DMS153 (cell line): ENCODE results near the gene GRIK5.

Source experiments
- DNase-seq: peaks from one replicate; lab custom pipeline; 2025; lab: John Stamatoyannopoulos, UW

Gene GRIK5

GRCh38 chr19:42095814-42096230 is 25.8 kb upstream of the GRIK5 start:
- DNase-seq = no peak

- no peak for DNase-seq
Observed at GRCh38 chr19:42095142-42095813, 25.3 kb upstream of the GRIK5 start.

GRCh38 chr19:42093926-42094325 is 23.9 kb upstream of the GRIK5 start:
- DNase-seq = no peak

GRCh38 chr19:42093505-42093904 is 23.5 kb upstream of the GRIK5 start:
- no peak for DNase-seq

GRCh38 chr19:42092350-42092749 is 22.3 kb upstream of the GRIK5 start:
- peak; percentile 93 for DNase-seq

- peak; percentile 60 for DNase-seq
Observed at GRCh38 chr19:42091742-42092141, 21.7 kb upstream of the GRIK5 start.

GRCh38 chr19:42091300-42091699 is 21.3 kb upstream of the GRIK5 start:
- DNase-seq = no peak

GRCh38 chr19:42090672-42091071 is 20.7 kb upstream of the GRIK5 start:
- no peak for DNase-seq

GRCh38 chr19:42089772-42090171 is 19.8 kb upstream of the GRIK5 start:
- no peak for DNase-seq

- DNase-seq = no peak
Observed at GRCh38 chr19:42089191-42089750, 19.3 kb upstream of the GRIK5 start.

- no peak for DNase-seq
Observed at GRCh38 chr19:42088471-42089190, 18.6 kb upstream of the GRIK5 start.

GRCh38 chr19:42086770-42087550 is 17.0 kb upstream of the GRIK5 start:
- DNase-seq = no peak

GRCh38 chr19:42086188-42086736 is 16.3 kb upstream of the GRIK5 start:
- no peak for DNase-seq

GRCh38 chr19:42083537-42083936 is 13.5 kb upstream of the GRIK5 start:
- DNase-seq = no peak

GRCh38 chr19:42081584-42082203 is 11.7 kb upstream of the GRIK5 start:
- DNase-seq = no peak

GRCh38 chr19:42080764-42081375 is 10.9 kb upstream of the GRIK5 start:
- DNase-seq = no peak

GRCh38 chr19:42079886-42080763 is 10.1 kb upstream of the GRIK5 start:
- DNase-seq = no peak

- DNase-seq = no peak
Observed at GRCh38 chr19:42079276-42079669, 9.3 kb upstream of the GRIK5 start.

GRCh38 chr19:42078538-42079275 is 8.7 kb upstream of the GRIK5 start:
- no peak for DNase-seq

- no peak for DNase-seq
Observed at GRCh38 chr19:42078058-42078457, 8.1 kb upstream of the GRIK5 start.
